Stimulated activated naive CD8-positive, alpha-beta T cell treated with anti-CD3 and anti-CD28 coated beads, Interleukin-15, Interleukin-2, amounts not matched to agents 100 ng/mL and 50 ng/mL, for 24 hours (primary cell): ENCODE data around the gene RBM23.

ENCODE experiments used
- H3K27ac Mint-ChIP-seq: one replicate; pipeline ENCODE4 v1.8.0; 2021; ENCODE audit warnings: mild to moderate bottlenecking, mixed read lengths
- H3K27me3 Mint-ChIP-seq: one replicate; pipeline ENCODE4 v1.8.0; 2021; ENCODE audit warnings: mixed read lengths
- H3K36me3 Mint-ChIP-seq: one replicate; pipeline ENCODE4 v1.8.0; 2021; ENCODE audit warnings: low read depth, mixed read lengths
- H3K4me1 Mint-ChIP-seq: one replicate; pipeline ENCODE4 v1.8.0; 2021; ENCODE audit warnings: low read depth, mixed read lengths
- H3K4me3 Mint-ChIP-seq: one replicate; pipeline ENCODE4 v1.8.0; 2021; ENCODE audit warnings: mild to moderate bottlenecking, mixed read lengths
- H3K9me3 Mint-ChIP-seq: one replicate; pipeline ENCODE4 v1.8.0; 2021; ENCODE audit warnings: mixed read lengths

RBM23 gene

GRCh38 chr14:22900081-22900799 is 18.7 kb downstream of the RBM23 start:
- Mint-ChIP-seq H3K36me3 (peaks cover 50% of the 10 kb centered on the region), H3K4me3 (no peak overlapping the region), H3K9me3 (no peaks in the 10 kb centered on the region), H3K27me3 (no peaks in the 10 kb centered on the region), H3K27ac (no peak overlapping the region), H3K4me1 (peaks cover 16% of the 10 kb centered on the region)

GRCh38 chr14:22898302-22899090 is 20.5 kb downstream of the RBM23 start:
- Mint-ChIP-seq H3K9me3 (no peaks in the 10 kb centered on the region), H3K27me3 (no peaks in the 10 kb centered on the region), H3K4me3 (no peak overlapping the region), H3K36me3 (peaks cover 32% of the 10 kb centered on the region), H3K27ac (peak overlapping the region; percentile 53), H3K4me1 (peaks cover 16% of the 10 kb centered on the region)

DNA sequence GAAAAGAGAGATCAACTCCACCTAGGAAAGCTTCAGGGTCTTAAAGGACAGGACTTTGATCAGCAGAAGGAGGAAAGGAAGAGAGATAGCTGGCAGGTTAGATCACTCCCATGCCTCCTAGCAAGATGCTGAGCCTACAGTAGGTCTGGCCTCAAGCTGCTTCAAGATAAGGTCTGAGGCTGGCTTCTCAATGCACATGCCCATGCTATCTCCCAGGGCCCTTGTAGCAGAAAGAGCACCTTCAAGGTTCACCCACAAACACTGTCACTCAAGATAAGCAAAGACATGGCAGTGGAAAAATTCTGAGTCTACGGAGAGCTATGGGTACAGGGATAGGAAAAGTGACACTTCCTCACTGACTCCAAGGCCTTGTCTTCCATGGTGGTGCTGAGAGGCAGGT is 21.6 kb downstream of the RBM23 start:
- Mint-ChIP-seq H3K36me3 (peaks cover 24% of the 10 kb centered on the region), H3K27me3 (no peaks in the 10 kb centered on the region), H3K4me3 (no peak overlapping the region), H3K4me1 (peaks cover 16% of the 10 kb centered on the region), H3K9me3 (no peaks in the 10 kb centered on the region), H3K27ac (no peak overlapping the region)

DNA sequence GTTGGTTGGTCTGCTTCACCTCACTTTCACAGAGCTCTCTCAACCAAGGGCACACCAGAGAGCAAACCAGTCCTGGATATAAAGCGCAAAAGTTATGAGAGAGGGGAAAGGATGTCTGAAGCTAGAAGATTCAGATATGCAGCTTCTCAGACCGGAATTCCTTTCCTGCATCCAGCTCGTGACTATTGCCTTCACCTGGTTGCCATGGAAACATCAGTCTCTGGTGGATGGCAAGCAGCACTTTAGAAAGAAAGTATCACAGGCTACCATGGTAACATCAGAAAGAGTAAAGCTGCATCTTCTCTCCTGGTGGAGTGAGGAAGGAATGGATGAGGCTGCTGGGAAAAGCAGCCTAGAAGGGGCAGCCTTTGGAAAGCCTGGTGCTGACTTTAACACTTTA is 22.2 kb downstream of the RBM23 start:
- H3K9me3 Mint-ChIP-seq = no peaks in the 10 kb centered on the region
- no peak overlapping the region for H3K4me3 Mint-ChIP-seq
- H3K36me3 Mint-ChIP-seq = peaks cover 18% of the 10 kb centered on the region
- H3K27ac Mint-ChIP-seq = no peak overlapping the region
- H3K27me3 Mint-ChIP-seq = no peaks in the 10 kb centered on the region
- H3K4me1 Mint-ChIP-seq = peaks cover 16% of the 10 kb centered on the region

GRCh38 chr14:22896356-22896755 is 22.6 kb downstream of the RBM23 start:
- no peak overlapping the region for H3K27ac Mint-ChIP-seq
- no peaks in the 10 kb centered on the region for H3K27me3 Mint-ChIP-seq
- no peak overlapping the region for H3K4me3 Mint-ChIP-seq
- H3K4me1 Mint-ChIP-seq = peaks cover 16% of the 10 kb centered on the region
- H3K36me3 Mint-ChIP-seq = peaks cover 14% of the 10 kb centered on the region
- no peaks in the 10 kb centered on the region for H3K9me3 Mint-ChIP-seq

DNA sequence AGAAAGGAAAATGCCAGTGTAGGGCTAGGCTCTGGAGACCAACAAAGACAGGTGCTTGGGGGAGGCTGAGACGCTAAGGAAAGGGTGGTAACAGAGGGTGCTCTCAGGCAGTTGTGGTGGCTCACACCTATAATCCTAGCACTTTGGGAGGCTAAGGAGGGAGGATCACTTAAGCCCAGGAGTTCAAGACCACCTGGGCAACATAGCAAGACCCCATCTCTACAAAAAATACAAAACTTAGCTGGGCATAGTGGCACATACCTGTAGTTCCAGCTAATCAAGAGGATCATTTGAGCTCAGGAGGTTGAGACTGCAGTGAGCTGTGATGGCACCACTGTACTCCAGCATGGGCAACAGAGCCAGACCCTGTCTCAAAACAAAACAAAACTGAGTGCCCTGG is 23.5 kb downstream of the RBM23 start:
- H3K36me3 Mint-ChIP-seq = peaks cover 9% of the 10 kb centered on the region
- no peak overlapping the region for H3K4me3 Mint-ChIP-seq
- H3K27me3 Mint-ChIP-seq = no peaks in the 10 kb centered on the region
- no peak overlapping the region for H3K27ac Mint-ChIP-seq
- no peaks in the 10 kb centered on the region for H3K9me3 Mint-ChIP-seq
- peaks cover 16% of the 10 kb centered on the region for H3K4me1 Mint-ChIP-seq

- H3K36me3 Mint-ChIP-seq = peaks cover 3% of the 10 kb centered on the region
- no peak overlapping the region for H3K27ac Mint-ChIP-seq
- no peaks in the 10 kb centered on the region for H3K27me3 Mint-ChIP-seq
- no peak overlapping the region for H3K4me3 Mint-ChIP-seq
- no peaks in the 10 kb centered on the region for H3K9me3 Mint-ChIP-seq
- peaks cover 15% of the 10 kb centered on the region for H3K4me1 Mint-ChIP-seq
Measured at GRCh38 chr14:22893706-22894105, 25.2 kb downstream of the RBM23 start.

DNA sequence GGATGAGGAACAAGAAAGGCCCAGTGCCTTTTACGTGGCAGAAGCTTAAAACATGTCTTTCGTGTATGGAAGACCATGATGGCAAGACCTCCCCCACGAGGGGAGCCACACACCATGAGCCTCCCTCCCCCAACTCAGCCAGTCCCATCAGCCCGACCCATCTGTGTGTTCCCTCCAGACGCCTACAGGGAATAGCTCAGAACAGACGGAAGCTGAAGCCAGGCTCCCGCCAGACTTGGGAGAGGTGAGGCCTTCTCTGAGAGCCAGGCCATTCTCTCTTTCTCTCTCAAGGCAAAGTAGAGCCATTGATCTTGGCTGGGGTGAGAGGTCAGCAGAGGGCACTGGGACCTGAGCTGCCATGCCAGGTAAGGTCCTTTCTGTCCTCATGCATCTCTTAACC is 26.5 kb downstream of the RBM23 start:
- no peaks in the 10 kb centered on the region for H3K27me3 Mint-ChIP-seq
- no peaks in the 10 kb centered on the region for H3K9me3 Mint-ChIP-seq
- H3K27ac Mint-ChIP-seq = no peak overlapping the region
- H3K4me3 Mint-ChIP-seq = no peak overlapping the region
- H3K4me1 Mint-ChIP-seq = peaks cover 18% of the 10 kb centered on the region
- no peaks in the 10 kb centered on the region for H3K36me3 Mint-ChIP-seq

- no peaks in the 10 kb centered on the region for H3K27me3 Mint-ChIP-seq
- no peaks in the 10 kb centered on the region for H3K36me3 Mint-ChIP-seq
- H3K4me3 Mint-ChIP-seq = no peak overlapping the region
- peaks cover 35% of the 10 kb centered on the region for H3K4me1 Mint-ChIP-seq
- H3K27ac Mint-ChIP-seq = no peak overlapping the region
- H3K9me3 Mint-ChIP-seq = no peaks in the 10 kb centered on the region
Measured at GRCh38 chr14:22890416-22890815, 28.5 kb downstream of the RBM23 start.

- no peaks in the 10 kb centered on the region for H3K27me3 Mint-ChIP-seq
- H3K4me3 Mint-ChIP-seq = no peak overlapping the region
- H3K9me3 Mint-ChIP-seq = no peaks in the 10 kb centered on the region
- H3K27ac Mint-ChIP-seq = no peak overlapping the region
- peaks cover 47% of the 10 kb centered on the region for H3K4me1 Mint-ChIP-seq
- H3K36me3 Mint-ChIP-seq = no peaks in the 10 kb centered on the region
Measured at GRCh38 chr14:22888662-22889061, 30.3 kb downstream of the RBM23 start.

- Mint-ChIP-seq H3K4me3 (peak overlapping the region; percentile 81), H3K27me3 (no peaks in the 10 kb centered on the region), H3K36me3 (no peaks in the 10 kb centered on the region), H3K4me1 (peaks cover 54% of the 10 kb centered on the region), H3K9me3 (no peaks in the 10 kb centered on the region), H3K27ac (no peak overlapping the region)
Measured at GRCh38 chr14:22887990-22888378, 31.0 kb downstream of the RBM23 start.

- Mint-ChIP-seq H3K4me3 (peak overlapping the region; percentile 81), H3K36me3 (no peaks in the 10 kb centered on the region), H3K4me1 (peaks cover 60% of the 10 kb centered on the region), H3K9me3 (no peaks in the 10 kb centered on the region), H3K27ac (peak overlapping the region; percentile 86), H3K27me3 (no peaks in the 10 kb centered on the region)
Measured at GRCh38 chr14:22887260-22887989, 31.5 kb downstream of the RBM23 start.

DNA sequence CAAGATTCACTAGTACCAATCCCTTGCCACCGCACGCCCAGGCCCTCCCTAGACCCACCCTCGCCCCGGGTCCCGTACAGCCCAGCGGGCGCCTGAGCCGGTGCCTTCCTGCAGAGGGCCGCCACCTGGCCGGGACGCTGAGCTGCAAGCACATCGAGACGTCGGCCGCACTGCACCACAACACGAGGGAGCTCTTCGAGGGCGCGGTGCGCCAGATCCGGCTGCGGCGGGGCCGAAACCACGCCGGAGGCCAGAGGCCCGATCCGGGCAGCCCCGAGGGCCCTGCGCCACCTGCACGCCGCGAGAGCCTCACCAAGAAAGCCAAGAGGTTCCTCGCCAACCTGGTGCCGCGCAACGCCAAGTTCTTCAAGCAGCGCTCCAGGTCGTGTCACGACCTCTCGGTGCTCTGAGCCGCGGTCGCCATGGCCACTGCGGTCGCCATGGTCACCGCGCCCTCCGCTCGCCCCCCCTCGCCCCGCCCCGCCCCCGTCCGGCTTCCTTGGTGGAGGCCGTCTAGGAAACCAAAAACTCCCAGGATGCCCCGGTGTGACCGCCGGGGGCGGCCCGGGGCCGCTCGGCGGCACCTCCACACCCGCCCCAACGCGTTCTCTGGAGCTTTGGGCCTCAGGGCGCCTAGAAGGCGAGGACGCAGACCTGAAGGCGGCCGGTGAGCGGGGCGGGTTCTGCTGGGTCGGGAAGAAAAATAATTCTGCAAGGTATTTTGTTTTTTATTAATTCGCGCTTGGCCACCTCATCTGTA is 32.3 kb downstream of the RBM23 start:
- Mint-ChIP-seq H3K27ac (peak overlapping the region; percentile 86), H3K4me1 (peaks cover 64% of the 10 kb centered on the region), H3K36me3 (no peaks in the 10 kb centered on the region), H3K9me3 (no peaks in the 10 kb centered on the region), H3K27me3 (no peaks in the 10 kb centered on the region), H3K4me3 (peak overlapping the region; percentile 81)

- Mint-ChIP-seq H3K27me3 (no peaks in the 10 kb centered on the region), H3K36me3 (no peaks in the 10 kb centered on the region), H3K4me3 (peak overlapping the region; percentile 52), H3K27ac (peak overlapping the region; percentile 24), H3K4me1 (peaks cover 64% of the 10 kb centered on the region), H3K9me3 (no peaks in the 10 kb centered on the region)
Measured at GRCh38 chr14:22885975-22886374, 33.0 kb downstream of the RBM23 start.
